Neural progenitor cell (in vitro differentiated cells): ENCODE measurements around the gene MRPS25. TPM values are rescaled to one million over a fixed set of nuclear protein-coding genes. Genes with fewer than 3 reads are reported as not detected.

Source experiments
- DNase-seq: peaks from one replicate; pipeline ENCODE4 v3.0.0-alpha.2; 2016; ENCODE audit warnings: low spot score
- H2AFZ ChIP-seq: fragments of 200-600 bp; sonication (generic); replicated peaks from 2 replicates; pipeline ENCODE4 v1.6.1; 2016; ENCODE audit warnings: antibody characterized with exemption
- H3F3A ChIP-seq: fragments of 200-600 bp; sonication (generic); 2 replicates; pipeline ENCODE4 v1.6.1; 2016; ENCODE audit warnings: antibody characterized with exemption, low read depth
- H3K27ac ChIP-seq: fragments of 200-600 bp; sonication (generic); 2 replicates; pipeline ENCODE4 v1.5.1; 2016; ENCODE audit warnings: mild to moderate bottlenecking
- H3K27me3 ChIP-seq: fragments of 200-600 bp; sonication (generic); 2 replicates; pipeline ENCODE4 v1.6.1; 2016; ENCODE audit warnings: mild to moderate bottlenecking, moderate library complexity
- H3K36me3 ChIP-seq: fragments of 200-600 bp; sonication (generic); 2 replicates; pipeline ENCODE4 v1.5.1; 2016
- H3K4me1 ChIP-seq: fragments of 200-600 bp; sonication (generic); 2 replicates; pipeline ENCODE4 v1.6.1; 2016; ENCODE audit warnings: mixed run types
- H3K4me2 ChIP-seq: fragments of 200-600 bp; sonication (generic); 2 replicates; pipeline ENCODE4 v1.6.1; 2016
- H3K4me3 ChIP-seq: fragments of 200-600 bp; sonication (generic); 2 replicates; pipeline ENCODE4 v1.5.1; 2016
- H3K79me2 ChIP-seq: fragments of 200-600 bp; sonication (generic); 2 replicates; pipeline ENCODE4 v1.6.1; 2016; ENCODE audit warnings: low read depth
- H3K9ac ChIP-seq: fragments of 200-600 bp; sonication (generic); 2 replicates; pipeline ENCODE4 v1.6.1; 2016
- H3K9me3 ChIP-seq: fragments of 200-600 bp; sonication (generic); 2 replicates; pipeline ENCODE4 v1.5.1; 2016; ENCODE audit warnings: low read depth
- H4K20me1 ChIP-seq: fragments of 200-600 bp; sonication (generic); 2 replicates; pipeline ENCODE4 v1.6.1; 2016; ENCODE audit warnings: low read depth
- H3K27ac Mint-ChIP-seq: 3 replicates; pipeline ENCODE4 v1.8.0; 2021; ENCODE audit warnings: mixed read lengths
- H3K27me3 Mint-ChIP-seq: 2 replicates; pipeline ENCODE4 v1.8.0; 2022; ENCODE audit warnings: low read depth, mild to moderate bottlenecking, inconsistent platforms, moderate library complexity, mixed read lengths; ENCODE audit not compliant: insufficient read depth
- H3K36me3 Mint-ChIP-seq: 3 replicates; pipeline ENCODE4 v1.8.0; 2021; ENCODE audit warnings: mixed read lengths
- H3K4me1 Mint-ChIP-seq: 3 replicates; pipeline ENCODE4 v1.8.0; 2021; ENCODE audit warnings: mixed read lengths
- H3K4me3 Mint-ChIP-seq: 3 replicates; pipeline ENCODE4 v1.8.0; 2021; ENCODE audit warnings: mild to moderate bottlenecking, moderate library complexity, mixed read lengths
- H3K9me3 Mint-ChIP-seq: 3 replicates; pipeline ENCODE4 v1.8.0; 2020; ENCODE audit warnings: mixed read lengths
- EZH2 ChIP-seq: fragments of 200-600 bp; sonication (generic); IDR thresholded peaks from 2 replicates; pipeline ENCODE4 v1.6.1; 2017; ENCODE audit warnings: antibody characterized with exemption, mild to moderate bottlenecking, moderate library complexity
- EZH2phosphoT487 ChIP-seq: fragments of 200-600 bp; sonication (generic); IDR thresholded peaks from 2 replicates; pipeline ENCODE4 v1.6.1; 2017; ENCODE audit warnings: antibody characterized with exemption
- total RNA-seq: library from RNA; depleted of rRNA; stranded (reverse); fragments of >200 nt; gene quantifications from 2 replicates; pipeline ENCODE4 v1.2.3, GENCODE V29; 2015; ENCODE audit warnings: low replicate concordance
- TF ChIP-seq, protein P1 (sequence below): fragments of 200-600 bp; sonication (generic); IDR thresholded peaks from 2 replicates; pipeline ENCODE4 v1.5.1; 2017; ENCODE audit warnings: antibody characterized with exemption, mild to moderate bottlenecking

MRPS25 gene
- total RNA-seq, 1 donor from 2014 or later = 28.9 TPM

DNA sequence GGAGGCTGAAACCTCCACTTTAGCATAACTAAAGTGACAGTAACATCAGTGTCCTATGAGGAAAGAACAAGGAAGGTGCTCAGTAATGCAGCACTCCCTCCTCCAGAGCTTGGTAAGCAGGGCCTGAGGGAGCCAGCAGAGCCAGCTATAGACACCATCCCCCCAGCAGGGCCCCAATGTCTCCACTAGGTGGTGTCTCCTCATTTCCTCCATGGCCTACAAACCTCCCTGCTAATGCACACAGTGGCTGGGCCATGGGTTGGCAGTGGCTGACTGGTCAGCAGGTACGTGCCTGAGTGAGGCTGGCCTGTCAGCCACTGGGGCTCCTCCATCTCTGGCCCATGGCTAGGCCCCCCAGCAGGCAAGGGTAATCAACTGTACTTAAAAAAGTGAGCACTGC, 13.6 kb downstream of the MRPS25 start:
- Mint-ChIP-seq H3K4me1 (no peaks in the 10 kb centered on the region), H3K27me3 (peaks cover 2% of the 10 kb centered on the region), H3K4me3 (no peak overlapping the region), H3K9me3 (no peaks in the 10 kb centered on the region), H3K27ac (no peak overlapping the region), H3K36me3 (peaks cover 34% of the 10 kb centered on the region)
- no peak overlapping the region for H3K27ac ChIP-seq
- no peak overlapping the region for H3K4me3 ChIP-seq
- no peaks in the 10 kb centered on the region for H3K9me3 ChIP-seq
- H2AFZ ChIP-seq = no peak overlapping the region
- DNase-seq = peak; percentile 63
- peaks cover 42% of the 10 kb centered on the region for H4K20me1 ChIP-seq
- H3K4me2 ChIP-seq = no peak overlapping the region
- peaks cover 24% of the 10 kb centered on the region for H3F3A ChIP-seq
- H3K36me3 ChIP-seq = peaks cover 8% of the 10 kb centered on the region
- H3K27me3 ChIP-seq = no peaks in the 10 kb centered on the region
- TF ChIP-seq EZH2phosphoT487 = no peak
- TF ChIP-seq, protein P1, sequence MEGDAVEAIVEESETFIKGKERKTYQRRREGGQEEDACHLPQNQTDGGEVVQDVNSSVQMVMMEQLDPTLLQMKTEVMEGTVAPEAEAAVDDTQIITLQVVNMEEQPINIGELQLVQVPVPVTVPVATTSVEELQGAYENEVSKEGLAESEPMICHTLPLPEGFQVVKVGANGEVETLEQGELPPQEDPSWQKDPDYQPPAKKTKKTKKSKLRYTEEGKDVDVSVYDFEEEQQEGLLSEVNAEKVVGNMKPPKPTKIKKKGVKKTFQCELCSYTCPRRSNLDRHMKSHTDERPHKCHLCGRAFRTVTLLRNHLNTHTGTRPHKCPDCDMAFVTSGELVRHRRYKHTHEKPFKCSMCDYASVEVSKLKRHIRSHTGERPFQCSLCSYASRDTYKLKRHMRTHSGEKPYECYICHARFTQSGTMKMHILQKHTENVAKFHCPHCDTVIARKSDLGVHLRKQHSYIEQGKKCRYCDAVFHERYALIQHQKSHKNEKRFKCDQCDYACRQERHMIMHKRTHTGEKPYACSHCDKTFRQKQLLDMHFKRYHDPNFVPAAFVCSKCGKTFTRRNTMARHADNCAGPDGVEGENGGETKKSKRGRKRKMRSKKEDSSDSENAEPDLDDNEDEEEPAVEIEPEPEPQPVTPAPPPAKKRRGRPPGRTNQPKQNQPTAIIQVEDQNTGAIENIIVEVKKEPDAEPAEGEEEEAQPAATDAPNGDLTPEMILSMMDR = peak; percentile 72
- H3K4me1 ChIP-seq = peaks cover 17% of the 10 kb centered on the region
- H3K9ac ChIP-seq = no peak overlapping the region
- peaks cover 21% of the 10 kb centered on the region for H3K79me2 ChIP-seq

DNA sequence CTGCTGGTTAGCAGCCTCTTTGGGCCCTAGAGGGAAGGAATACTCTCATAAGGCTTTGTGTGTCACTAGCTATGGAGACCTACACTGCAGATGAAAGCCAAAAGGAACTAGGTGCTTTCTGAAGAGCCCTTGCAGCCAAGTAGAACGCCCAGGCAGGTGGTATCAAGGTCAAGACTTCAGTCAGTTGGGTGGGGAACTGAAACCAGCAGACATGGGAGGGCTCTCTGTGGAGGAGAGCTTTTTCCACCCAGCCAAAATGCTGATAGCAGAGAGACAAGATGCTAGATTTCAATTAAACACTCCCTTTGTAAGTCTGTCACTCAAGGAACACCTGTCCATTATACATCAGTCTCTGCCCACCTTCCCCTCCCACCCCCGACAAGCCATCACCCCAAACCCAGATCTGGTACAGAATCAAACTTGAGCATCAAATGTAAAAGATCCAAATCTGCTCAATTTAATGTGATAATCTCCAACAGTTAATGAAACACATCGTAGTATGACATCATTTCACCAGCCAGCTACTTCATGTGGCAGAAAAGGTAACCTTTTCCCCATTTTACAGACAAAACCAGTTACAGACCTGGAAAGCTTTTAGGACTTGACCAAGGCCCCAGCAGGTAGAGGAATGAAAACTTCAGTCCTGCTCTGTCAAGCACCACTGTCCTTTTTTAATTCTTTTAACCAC, 14.6 kb downstream of the MRPS25 start:
- no peaks in the 10 kb centered on the region for H3K9me3 Mint-ChIP-seq
- H3K27ac Mint-ChIP-seq = no peak overlapping the region
- DNase-seq = no peak
- Histone ChIP-seq H3K4me1 (peaks cover 17% of the 10 kb centered on the region), H3K27me3 (no peaks in the 10 kb centered on the region), H3K79me2 (peaks cover 20% of the 10 kb centered on the region), H3K36me3 (peaks cover 8% of the 10 kb centered on the region), H3F3A (peaks cover 24% of the 10 kb centered on the region), H3K27ac (no peak overlapping the region), H3K4me3 (no peak overlapping the region), H2AFZ (no peak overlapping the region), H4K20me1 (peaks cover 42% of the 10 kb centered on the region), H3K9me3 (no peaks in the 10 kb centered on the region), H3K9ac (no peak overlapping the region), H3K4me2 (no peak overlapping the region)
- H3K36me3 Mint-ChIP-seq = peaks cover 35% of the 10 kb centered on the region
- no peaks in the 10 kb centered on the region for H3K4me1 Mint-ChIP-seq
- peaks cover 2% of the 10 kb centered on the region for H3K27me3 Mint-ChIP-seq
- H3K4me3 Mint-ChIP-seq = no peak overlapping the region
- TF ChIP-seq EZH2 = no peak
- TF ChIP-seq, protein P1 = no peak

DNA sequence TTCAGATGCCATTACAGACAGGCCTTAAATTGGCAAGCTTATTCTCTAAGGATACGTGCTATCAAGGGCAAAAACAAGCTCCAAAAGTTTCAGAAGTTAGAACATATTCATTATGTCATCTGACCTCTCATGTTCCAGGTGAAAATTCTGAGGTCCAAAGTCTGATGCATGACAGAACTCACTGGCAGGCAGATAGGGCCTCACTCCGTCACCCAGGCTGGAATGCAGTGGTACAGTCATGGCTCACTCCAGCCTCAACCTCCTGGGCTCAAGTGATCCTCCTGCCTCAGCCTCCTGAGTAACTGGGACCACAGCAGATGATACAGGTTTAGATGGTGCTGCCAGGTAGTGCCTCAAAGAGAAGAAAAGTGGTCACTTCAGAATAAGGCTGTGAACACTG, 15.5 kb downstream of the MRPS25 start:
- no peak overlapping the region for H3K27ac ChIP-seq
- peaks cover 42% of the 10 kb centered on the region for H4K20me1 ChIP-seq
- TF ChIP-seq EZH2phosphoT487 = no peak
- TF ChIP-seq, protein P1 = no peak
- TF ChIP-seq EZH2 = no peak
- no peak for DNase-seq
- H3K4me2 ChIP-seq = no peak overlapping the region
- no peaks in the 10 kb centered on the region for H3K4me1 Mint-ChIP-seq
- H3K4me3 Mint-ChIP-seq = no peak overlapping the region
- H3K4me1 ChIP-seq = peaks cover 17% of the 10 kb centered on the region
- peaks cover 24% of the 10 kb centered on the region for H3F3A ChIP-seq
- H3K9ac ChIP-seq = no peak overlapping the region
- no peaks in the 10 kb centered on the region for H3K27me3 Mint-ChIP-seq
- peaks cover 8% of the 10 kb centered on the region for H3K36me3 ChIP-seq
- H3K4me3 ChIP-seq = no peak overlapping the region
- no peak overlapping the region for H3K27ac Mint-ChIP-seq
- H3K27me3 ChIP-seq = no peaks in the 10 kb centered on the region
- H3K79me2 ChIP-seq = peaks cover 10% of the 10 kb centered on the region
- H3K9me3 ChIP-seq = no peaks in the 10 kb centered on the region
- peaks cover 30% of the 10 kb centered on the region for H3K36me3 Mint-ChIP-seq
- no peaks in the 10 kb centered on the region for H3K9me3 Mint-ChIP-seq
- H2AFZ ChIP-seq = no peak overlapping the region
